HG02943 (cell line): ENCODE results near the gene AIG1.
"Not testable (repeated sequence)": the region's sequence is repeated elsewhere in the genome, so short reads cannot be mapped to it uniquely, and the experiment has no call there.

ENCODE experiments used
- ATAC-seq: cut with Tn5 transposase; IDR thresholded peaks from one replicate; pipeline ENCODE4 v1.9.1; 2021; ENCODE audit warnings: mild to moderate bottlenecking, low read depth, moderate library complexity; ENCODE audit not compliant: unreplicated experiment

Gene AIG1

GRCh38 chr6:143218233-143218632 is 157.5 kb downstream of the AIG1 start:
- ATAC-seq = no peak

- no peak for ATAC-seq
These were observed 161.0 kb downstream of the AIG1 start for GRCh38 chr6:143221698-143222097.

DNA sequence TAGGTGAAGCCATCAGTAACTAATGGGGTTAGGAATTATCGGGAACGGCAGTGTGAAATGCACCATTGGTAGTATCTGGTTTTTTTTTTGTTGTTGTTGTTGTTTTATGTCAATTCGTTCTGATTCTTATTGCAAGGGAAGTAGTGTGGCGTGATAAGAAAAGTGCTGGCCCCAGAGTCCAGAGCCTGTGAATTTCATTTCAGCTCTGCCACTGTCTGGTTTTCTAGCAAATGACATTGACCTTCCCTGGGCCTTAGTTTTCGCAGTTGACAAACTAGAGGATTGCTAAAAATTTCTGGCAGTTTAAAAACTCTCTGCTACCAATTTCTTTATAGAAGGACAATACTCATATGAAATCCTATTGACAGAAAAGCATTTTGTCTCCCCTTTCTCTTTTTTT is 161.6 kb downstream of the AIG1 start:
- no peak for ATAC-seq

- ATAC-seq = no peak
These were observed 162.1 kb downstream of the AIG1 start for GRCh38 chr6:143222801-143223231.

DNA sequence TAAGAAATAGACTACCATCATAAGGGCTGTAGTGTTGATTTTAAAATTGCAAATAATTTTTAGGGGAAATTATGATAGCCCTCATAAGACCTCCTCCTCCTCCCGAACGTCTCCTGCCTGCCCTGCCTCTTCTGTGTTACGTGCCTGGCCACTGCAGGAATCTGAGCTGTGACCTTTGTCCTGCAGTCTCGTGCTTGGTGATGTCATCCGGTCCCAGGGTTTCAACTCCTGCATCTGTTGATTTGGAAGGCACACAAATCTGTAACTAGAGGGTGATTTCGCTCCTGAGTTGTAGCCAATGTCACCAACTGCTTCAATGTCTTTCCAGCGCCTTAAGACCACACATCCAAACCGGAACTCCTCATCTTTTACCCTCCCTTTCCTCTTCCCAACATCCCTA is 163.2 kb downstream of the AIG1 start:
- ATAC-seq = no peak

DNA sequence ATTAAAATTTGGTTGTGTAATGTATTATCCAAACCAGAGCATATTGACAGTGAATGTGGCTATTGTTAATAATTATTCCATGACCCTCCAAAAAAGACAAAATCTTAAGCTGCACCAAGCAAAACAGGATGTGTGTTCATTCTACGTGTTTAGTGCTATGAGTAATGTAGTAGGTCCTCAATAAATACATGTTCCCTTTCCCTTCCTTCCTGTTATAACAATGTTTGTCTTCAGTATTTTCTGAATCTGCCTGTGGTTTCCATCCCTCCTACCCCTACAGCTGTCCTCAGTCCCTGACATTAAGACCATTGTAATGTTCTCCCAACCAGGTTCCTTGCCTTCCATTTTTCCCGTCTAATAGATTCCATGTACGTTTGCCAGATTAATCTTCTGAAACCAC is 163.8 kb downstream of the AIG1 start:
- no peak for ATAC-seq

- ATAC-seq = no peak
These were observed 165.2 kb downstream of the AIG1 start for GRCh38 chr6:143225929-143226328.

DNA sequence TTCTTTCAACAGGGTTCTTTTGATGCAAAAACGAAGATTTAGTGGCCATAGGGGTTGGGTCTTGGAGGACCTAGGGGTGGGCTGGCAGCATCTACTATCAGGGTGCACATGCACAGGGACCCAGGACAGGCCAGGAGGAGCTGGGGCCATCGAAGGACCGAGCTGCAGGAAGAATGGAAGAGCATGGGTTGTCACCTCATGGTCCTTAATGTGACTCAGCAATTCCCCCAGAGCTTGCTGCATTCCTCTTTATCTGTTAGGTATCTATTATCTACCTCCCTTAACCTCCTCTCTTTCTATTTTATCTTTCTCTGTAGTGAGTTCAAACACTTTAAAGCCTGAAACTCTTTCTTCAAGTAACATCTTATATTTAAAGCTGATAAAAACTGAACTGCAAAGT is 167.0 kb downstream of the AIG1 start:
- ATAC-seq = no peak

DNA sequence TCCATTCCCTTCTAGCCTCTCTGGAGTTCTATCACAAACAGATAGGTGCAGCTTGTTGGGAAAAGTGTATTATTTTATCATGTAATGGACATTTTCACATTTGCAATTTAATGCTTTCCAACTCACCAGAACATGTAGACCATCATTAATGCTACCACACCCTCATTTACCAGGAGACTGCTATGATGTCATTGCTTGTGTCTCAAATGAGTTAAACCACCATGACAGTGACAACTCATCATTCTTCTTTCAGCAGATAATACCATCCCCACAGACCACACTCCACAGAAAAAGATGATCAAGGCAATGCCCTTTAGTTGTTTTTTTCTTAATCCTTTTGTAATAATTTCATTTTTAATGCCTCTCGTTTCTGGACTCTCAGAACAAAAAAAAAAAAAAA is 168.7 kb downstream of the AIG1 start:
- no peak for ATAC-seq

DNA sequence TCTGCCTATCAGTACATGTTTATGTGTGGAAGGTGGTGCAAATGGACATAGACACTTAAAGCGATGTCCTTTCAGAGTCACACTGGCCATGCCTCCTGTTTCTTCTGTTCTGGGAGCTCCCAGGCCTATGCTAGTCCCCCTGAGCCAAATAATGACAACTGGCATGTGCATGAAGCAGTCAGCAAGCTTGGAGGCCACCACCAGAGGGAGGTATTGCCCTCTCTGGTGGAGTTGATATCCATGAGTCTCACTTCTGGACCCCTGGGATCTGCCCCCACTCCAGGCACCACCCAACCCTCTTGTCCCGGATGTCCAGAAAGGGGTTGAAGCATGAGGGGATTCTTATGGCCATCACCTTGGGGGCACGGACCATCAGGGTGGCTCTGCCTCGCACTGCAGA is 172.2 kb downstream of the AIG1 start:
- no peak for ATAC-seq

- no peak for ATAC-seq
These were observed 173.0 kb downstream of the AIG1 start for GRCh38 chr6:143233554-143234285.

DNA sequence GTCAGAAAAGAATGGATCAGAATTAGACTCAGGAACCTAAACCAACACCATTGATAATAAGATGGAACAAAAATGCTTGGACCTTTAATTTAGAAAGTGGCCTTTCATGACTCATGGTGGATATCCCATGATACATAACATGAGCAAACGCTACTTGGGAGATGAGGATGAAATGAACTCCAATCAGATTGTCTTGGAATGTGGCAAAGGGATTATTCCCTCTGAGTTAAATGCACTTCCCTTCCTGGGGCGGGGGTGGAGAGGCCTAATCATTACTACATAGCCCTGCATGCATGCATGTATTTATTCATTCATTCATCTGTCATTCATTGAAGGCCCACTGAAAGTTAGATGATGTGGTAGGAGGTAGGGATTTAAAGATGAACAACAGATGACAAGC is 174.0 kb downstream of the AIG1 start:
- no peak for ATAC-seq

- no peak for ATAC-seq
These were observed 175.6 kb downstream of the AIG1 start for GRCh38 chr6:143236151-143236798.

DNA sequence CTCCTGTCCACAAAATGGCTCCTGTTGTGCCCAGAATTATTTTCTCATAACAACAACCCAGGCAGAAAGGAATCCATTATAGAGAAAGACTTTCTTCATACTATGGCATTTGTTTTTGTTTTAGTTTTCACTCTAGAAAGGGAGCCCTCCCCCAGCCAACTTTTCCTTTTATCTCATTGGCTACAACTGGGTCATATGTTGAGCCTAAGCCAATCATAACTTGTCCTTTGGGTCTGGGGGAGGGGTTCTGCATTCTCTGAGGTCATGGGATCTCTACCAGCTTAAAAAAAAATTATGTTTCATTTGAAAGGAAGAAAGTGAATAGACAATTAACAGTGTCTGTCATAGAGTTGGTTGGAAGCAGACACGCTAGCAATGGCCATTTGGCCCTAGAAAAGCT is 177.6 kb downstream of the AIG1 start:
- ATAC-seq = no peak

DNA sequence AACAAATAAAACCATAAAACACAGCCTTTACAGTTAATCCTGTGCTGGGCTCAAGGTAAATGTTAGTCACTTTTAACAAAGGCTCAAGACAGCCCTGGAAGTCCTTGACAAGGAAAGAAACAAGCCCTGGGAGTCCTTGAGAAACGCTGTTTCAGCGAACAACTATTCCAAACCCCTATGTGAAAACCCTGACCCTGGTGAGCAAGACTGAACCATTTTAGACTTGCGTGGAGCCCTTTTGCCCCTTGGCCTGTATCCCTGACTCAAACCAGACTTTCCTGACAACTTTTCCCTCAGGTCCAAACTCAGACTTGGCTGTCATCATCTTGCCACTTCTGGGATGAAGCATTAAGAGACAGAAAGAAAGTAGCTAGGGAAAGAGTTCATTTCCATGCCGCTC is 180.4 kb downstream of the AIG1 start:
- no peak for ATAC-seq

- no peak for ATAC-seq
These were observed 181.2 kb downstream of the AIG1 start for GRCh38 chr6:143241911-143242310.

GRCh38 chr6:143243786-143244185 is 183.1 kb downstream of the AIG1 start:
- ATAC-seq = no peak

GRCh38 chr6:143245656-143246055 is 185.0 kb downstream of the AIG1 start:
- ATAC-seq = no peak

- not testable (repeated sequence) for ATAC-seq
These were observed 185.6 kb downstream of the AIG1 start for GRCh38 chr6:143246166-143246775.

- no peak for ATAC-seq
These were observed 186.9 kb downstream of the AIG1 start for GRCh38 chr6:143247586-143247985.

DNA sequence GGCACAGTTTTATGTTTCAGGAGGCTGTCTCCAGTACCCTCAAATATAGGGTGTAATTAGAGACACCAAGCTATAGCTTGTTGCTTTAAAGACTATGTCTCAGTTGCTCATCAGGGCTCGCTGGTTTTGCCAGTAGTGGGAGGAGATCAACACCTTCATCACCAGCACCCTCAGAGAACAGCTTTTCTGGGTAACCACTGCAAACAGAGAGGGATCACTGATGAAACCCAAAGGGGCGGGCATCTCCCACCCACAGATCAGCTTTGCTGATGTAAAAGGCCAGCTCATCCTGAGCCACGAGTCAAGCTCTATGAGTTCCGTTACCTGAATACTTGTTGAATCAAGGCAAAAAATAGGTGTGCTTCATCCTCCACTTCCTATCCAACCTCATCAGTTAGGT is 187.7 kb downstream of the AIG1 start:
- ATAC-seq = no peak

DNA sequence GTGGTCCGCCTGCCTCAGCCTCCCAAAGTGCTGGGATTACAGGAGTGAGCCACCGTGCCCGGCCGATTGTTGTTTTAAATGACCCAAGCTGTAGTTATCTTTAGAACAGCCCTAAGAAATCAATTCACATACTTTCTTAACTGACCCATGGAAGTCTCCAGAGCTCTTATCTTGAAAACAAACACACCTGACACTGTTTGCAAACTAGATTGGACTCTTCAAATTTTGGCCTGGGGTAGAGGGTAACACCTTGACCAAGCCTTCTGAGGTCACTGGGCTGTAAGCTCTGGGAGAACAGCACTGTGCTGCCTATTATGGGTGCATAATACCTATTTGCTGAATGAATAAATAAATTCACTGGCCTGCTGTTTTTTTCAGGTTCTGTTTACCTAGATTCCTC is 190.6 kb downstream of the AIG1 start:
- no peak for ATAC-seq
